MM.1S (cell line): ENCODE data around the gene SLC39A9.

Experiments used
- EZH2 ChIP-seq: fragments of 300-600 bp; sonication (generic); optimal IDR thresholded peaks from 2 replicates; pipeline ENCODE3; 2017; ENCODE audit warnings: low read depth, mild to moderate bottlenecking, antibody characterized with exemption, low read length, mixed read lengths
- TF ChIP-seq, protein P1 (sequence below): fragments of 300-600 bp; sonication (generic); IDR thresholded peaks from 2 replicates; pipeline ENCODE4 v1.5.1; 2016; ENCODE audit warnings: antibody characterized with exemption, low read length, mixed read lengths

DNA sequence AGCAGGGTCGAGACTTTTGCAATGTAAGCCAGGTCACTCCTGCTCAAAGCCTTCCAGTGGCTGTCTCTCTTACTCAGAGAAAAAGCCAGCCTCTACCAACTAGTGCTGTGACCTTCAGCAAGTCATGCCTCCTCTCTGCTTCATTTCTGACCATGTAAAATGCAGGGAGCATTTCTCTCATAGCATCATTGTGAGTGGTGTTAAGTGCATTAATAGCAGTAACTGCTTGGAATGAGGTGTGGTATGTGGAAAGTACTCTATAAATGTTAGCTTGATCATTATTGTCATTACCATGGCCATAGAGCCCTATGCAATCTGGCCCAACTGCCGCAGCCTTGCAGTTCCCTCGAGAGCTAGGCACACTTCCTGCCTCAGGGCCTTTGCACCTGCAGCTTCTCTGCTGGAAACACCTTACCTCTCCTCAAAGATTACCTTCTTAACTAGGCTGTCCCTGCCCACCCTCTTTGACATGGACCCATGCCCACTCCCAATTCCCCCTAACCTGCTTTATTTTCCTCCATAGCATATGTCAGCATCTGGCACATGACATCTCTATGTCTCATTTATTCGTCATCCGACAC lies 96.9 kb downstream of the SLC39A9 start:
- no peak for TF ChIP-seq EZH2
- TF ChIP-seq, protein P1, sequence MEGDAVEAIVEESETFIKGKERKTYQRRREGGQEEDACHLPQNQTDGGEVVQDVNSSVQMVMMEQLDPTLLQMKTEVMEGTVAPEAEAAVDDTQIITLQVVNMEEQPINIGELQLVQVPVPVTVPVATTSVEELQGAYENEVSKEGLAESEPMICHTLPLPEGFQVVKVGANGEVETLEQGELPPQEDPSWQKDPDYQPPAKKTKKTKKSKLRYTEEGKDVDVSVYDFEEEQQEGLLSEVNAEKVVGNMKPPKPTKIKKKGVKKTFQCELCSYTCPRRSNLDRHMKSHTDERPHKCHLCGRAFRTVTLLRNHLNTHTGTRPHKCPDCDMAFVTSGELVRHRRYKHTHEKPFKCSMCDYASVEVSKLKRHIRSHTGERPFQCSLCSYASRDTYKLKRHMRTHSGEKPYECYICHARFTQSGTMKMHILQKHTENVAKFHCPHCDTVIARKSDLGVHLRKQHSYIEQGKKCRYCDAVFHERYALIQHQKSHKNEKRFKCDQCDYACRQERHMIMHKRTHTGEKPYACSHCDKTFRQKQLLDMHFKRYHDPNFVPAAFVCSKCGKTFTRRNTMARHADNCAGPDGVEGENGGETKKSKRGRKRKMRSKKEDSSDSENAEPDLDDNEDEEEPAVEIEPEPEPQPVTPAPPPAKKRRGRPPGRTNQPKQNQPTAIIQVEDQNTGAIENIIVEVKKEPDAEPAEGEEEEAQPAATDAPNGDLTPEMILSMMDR, result no peak
